AG09319 (cell line): Measurements from ENCODE around the gene LKAAEAR1.

Experiments
- DNase-seq: peaks from one replicate; pipeline ENCODE4 v3.0.0-alpha.2; 2010; ENCODE audit warnings: low read depth; ENCODE audit errors: extremely low read depth
- TF ChIP-seq, protein P1 (sequence below): IDR thresholded peaks from 2 replicates; pipeline ENCODE4 v1.5.1; 2011; ENCODE audit warnings: low read depth, mild to moderate bottlenecking, inconsistent platforms, low read length, moderate library complexity

The LKAAEAR1 gene

DNA sequence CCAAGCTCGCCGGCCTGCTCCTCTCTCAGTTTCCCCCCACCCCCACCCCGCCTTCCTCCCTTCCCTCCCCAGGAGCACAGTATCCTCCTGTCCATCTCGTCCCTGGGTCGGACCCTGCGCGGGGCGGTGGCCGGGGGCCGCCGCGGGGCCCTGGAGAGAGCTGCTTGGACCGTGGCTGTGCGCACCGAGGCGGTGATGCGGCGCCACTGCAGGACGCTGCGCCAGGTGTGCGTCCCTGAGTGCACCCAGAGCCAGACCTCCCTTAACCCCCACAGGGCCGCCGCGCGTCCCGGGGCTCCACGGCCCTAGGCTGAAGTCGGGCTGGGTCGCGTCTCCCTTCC, 46.0 kb downstream of the LKAAEAR1 start:
- no peak for DNase-seq

DNA sequence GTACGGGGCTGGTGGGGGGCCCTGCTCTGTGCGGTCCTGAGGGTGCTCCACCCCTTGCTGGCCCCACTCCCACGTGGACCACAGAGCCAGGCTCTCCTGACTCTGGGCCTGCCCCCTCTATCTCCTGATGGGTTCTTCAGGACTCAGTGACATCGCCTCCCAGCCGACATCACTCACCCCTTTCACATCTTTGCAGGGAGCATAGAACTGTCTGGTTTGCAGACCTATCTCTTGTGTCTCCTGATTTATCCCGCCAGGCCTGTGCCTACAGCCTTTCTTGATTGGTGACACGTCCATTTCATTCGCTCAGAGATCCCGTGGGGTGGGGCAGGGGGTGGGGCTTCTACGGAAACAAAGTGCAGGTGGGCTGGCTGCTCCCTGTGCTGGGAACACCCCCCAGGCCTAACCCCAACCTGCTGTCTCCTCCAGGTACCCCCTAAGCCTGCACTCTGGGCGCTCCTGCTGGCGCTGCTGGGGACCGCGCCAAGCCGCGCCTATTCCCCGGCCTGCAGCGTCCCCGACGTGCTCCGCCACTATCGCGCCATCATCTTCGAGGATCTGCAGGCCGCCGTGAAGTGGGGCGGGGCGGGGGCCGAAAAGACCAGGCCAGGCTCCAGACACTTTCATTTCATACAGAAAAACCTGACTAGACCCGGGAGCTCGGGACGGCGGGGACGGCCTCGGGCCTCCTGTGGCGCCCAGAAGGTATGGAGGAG, 46.5 kb downstream of the LKAAEAR1 start:
- no peak for DNase-seq
- TF ChIP-seq, protein P1, sequence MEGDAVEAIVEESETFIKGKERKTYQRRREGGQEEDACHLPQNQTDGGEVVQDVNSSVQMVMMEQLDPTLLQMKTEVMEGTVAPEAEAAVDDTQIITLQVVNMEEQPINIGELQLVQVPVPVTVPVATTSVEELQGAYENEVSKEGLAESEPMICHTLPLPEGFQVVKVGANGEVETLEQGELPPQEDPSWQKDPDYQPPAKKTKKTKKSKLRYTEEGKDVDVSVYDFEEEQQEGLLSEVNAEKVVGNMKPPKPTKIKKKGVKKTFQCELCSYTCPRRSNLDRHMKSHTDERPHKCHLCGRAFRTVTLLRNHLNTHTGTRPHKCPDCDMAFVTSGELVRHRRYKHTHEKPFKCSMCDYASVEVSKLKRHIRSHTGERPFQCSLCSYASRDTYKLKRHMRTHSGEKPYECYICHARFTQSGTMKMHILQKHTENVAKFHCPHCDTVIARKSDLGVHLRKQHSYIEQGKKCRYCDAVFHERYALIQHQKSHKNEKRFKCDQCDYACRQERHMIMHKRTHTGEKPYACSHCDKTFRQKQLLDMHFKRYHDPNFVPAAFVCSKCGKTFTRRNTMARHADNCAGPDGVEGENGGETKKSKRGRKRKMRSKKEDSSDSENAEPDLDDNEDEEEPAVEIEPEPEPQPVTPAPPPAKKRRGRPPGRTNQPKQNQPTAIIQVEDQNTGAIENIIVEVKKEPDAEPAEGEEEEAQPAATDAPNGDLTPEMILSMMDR: no peak

More for the DNA sequence above, 46.0 kb downstream of the LKAAEAR1 start:
- TF ChIP-seq, protein P1: no peak

DNA sequence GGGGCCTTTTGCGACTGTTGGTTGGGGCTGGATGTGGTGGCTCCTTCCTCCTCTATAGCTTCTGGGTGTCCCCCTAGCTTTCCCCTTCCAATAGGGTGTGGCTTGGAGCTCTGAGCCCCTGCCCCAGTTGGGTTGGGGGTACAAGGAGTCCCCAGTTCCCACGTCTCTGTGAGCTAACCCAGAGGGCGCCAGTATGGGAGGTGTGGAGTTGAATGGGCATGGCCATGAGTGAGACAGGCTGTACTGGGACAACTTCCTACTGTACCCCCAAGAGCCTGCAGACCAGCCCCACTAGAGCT, 47.0 kb downstream of the LKAAEAR1 start:
- TF ChIP-seq, protein P1: no peak

GRCh38 chr20:64036346-64037198, 47.6 kb downstream of the LKAAEAR1 start:
- TF ChIP-seq, protein P1: no peak

More for the DNA sequence above, 47.0 kb downstream of the LKAAEAR1 start:
- DNase-seq: no peak

GRCh38 chr20:64035933-64036345, 48.3 kb downstream of the LKAAEAR1 start, which contains the start of gene C20orf204:
TSS of gene C20orf204 (plus strand) at chr20:64036182. CDS start at chr20:64036324, 142 bp downstream.
- DNase-seq: no peak
- TF ChIP-seq, protein P1: no peak

More at GRCh38 chr20:64036346-64037198, 47.6 kb downstream of the LKAAEAR1 start:
- no peak for DNase-seq

GRCh38 chr20:64035066-64035932, 48.9 kb downstream of the LKAAEAR1 start:
- TF ChIP-seq, protein P1: no peak
- no peak for DNase-seq
